SK-N-SH (cell line): ENCODE results near the gene STK32C. TPM values are rescaled to one million over a fixed set of nuclear protein-coding genes. Genes with fewer than 3 reads are reported as not detected.
A peak's percentile ranks its signal among the peaks of the same experiment; 100 is the strongest.

Experiments used
- CTCF ChIA-PET: fragments of 300-600, 350-600 bp; formaldehyde crosslinking; extraction: SDS; loops from one replicate; lab custom pipeline; 2021; lab: Yijun Ruan, JAX
- POLR2A ChIA-PET: fragments of 350-600 bp; sonication (Branson Sonifier 250); formaldehyde crosslinking; extraction: SDS; loops from one replicate; lab custom pipeline; 2020; ENCODE audit warnings: antibody characterized with exemption, inconsistent platforms; lab: Yijun Ruan, JAX
- DNase-seq: peaks from one replicate; pipeline ENCODE4 v3.0.0; 2012
- H2AFZ ChIP-seq: fragments of 200-600 bp; sonication (generic); 2 replicates; pipeline ENCODE4 v1.8.1; 2016; ENCODE audit warnings: antibody characterized with exemption, mild to moderate bottlenecking, low read depth
- H3F3A ChIP-seq: fragments of 200-600 bp; sonication (generic); replicated peaks from 2 replicates; pipeline ENCODE3; 2016; ENCODE audit warnings: antibody characterized with exemption, mild to moderate bottlenecking; ENCODE audit not compliant: insufficient read depth
- H3K27ac ChIP-seq, 2 experiments: fragments of 200-500 bp in 1 of 2; fragments of 200-600 bp in 1 of 2; sonication (Bioruptor generic) in 1 of 2; sonication (generic), shearing (Covaris generic) in 1 of 2; 2 replicates each; pipeline versions ENCODE4 v1.5.1 to v1.6.1; 2014 to 2016; ENCODE audit warnings: low read depth in 2 of 2, inconsistent platforms in 1 of 2, low read length in 1 of 2, mild to moderate bottlenecking in 1 of 2, mixed read lengths in 1 of 2
- H3K27me3 ChIP-seq: fragments of 200-600 bp; sonication (generic), shearing (Covaris generic); 2 replicates; pipeline ENCODE4 v1.6.1; 2016; ENCODE audit warnings: mixed run types; ENCODE audit not compliant: insufficient read depth
- H3K36me3 ChIP-seq, 2 experiments: fragments of 200-500 bp in 1 of 2; fragments of 200-600 bp in 1 of 2; sonication (Bioruptor generic) in 1 of 2; sonication (generic) in 1 of 2; replicated peaks in 1 of 2; 2 replicates each; pipeline versions ENCODE3 to v1.5.1; 2014 to 2016; ENCODE audit warnings: low read length in 1 of 2, mild to moderate bottlenecking in 1 of 2; ENCODE audit not compliant: insufficient read depth in 2 of 2, control insufficient read depth in 1 of 2
- H3K4me1 ChIP-seq, 2 experiments: fragments of 200-500 bp in 1 of 2; fragments of 200-600 bp in 1 of 2; sonication (Bioruptor generic) in 1 of 2; sonication (generic), shearing (Covaris generic) in 1 of 2; 2 replicates each; pipeline versions ENCODE4 v1.5.1 to v1.6.1; 2014 to 2016; ENCODE audit warnings: low read depth in 1 of 2, low read length in 1 of 2, mixed run types in 1 of 2; ENCODE audit not compliant: insufficient read depth in 2 of 2, control insufficient read depth in 1 of 2
- H3K4me2 ChIP-seq: fragments of 200-600 bp; sonication (generic), shearing (Covaris generic); 2 replicates; pipeline ENCODE4 v1.6.1; 2017; ENCODE audit warnings: mixed run types
- H3K4me3 ChIP-seq, 2 experiments: fragments of 200-500 bp in 1 of 2; fragments of 200-600 bp in 1 of 2; sonication (Bioruptor generic) in 1 of 2; sonication (generic), shearing (Covaris generic) in 1 of 2; 2 replicates each; pipeline versions ENCODE4 v1.5.1 to v1.8.1; 2014 to 2016; ENCODE audit warnings: low read depth in 2 of 2, inconsistent platforms in 1 of 2, low read length in 1 of 2, mild to moderate bottlenecking in 1 of 2, mixed read lengths in 1 of 2, moderate library complexity in 1 of 2
- H3K79me2 ChIP-seq: fragments of 200-600 bp; sonication (generic); 2 replicates; pipeline ENCODE4 v1.8.1; 2017; ENCODE audit warnings: mild to moderate bottlenecking; ENCODE audit not compliant: insufficient read depth
- H3K9ac ChIP-seq: fragments of 200-600 bp; sonication (generic); 2 replicates; pipeline ENCODE4 v1.6.1; 2017; ENCODE audit warnings: mixed run types
- H3K9me2 ChIP-seq: fragments of 200-600 bp; sonication (generic); 2 replicates; pipeline ENCODE4 v1.6.1; 2017; ENCODE audit warnings: mixed run types
- H3K9me3 ChIP-seq: fragments of 200-600 bp; sonication (generic); 2 replicates; pipeline ENCODE4 v1.6.1; 2017; ENCODE audit warnings: mixed run types, mild to moderate bottlenecking, moderate library complexity
- H4K20me1 ChIP-seq: fragments of 200-600 bp; sonication (generic); 2 replicates; pipeline ENCODE4 v1.6.1; 2017; ENCODE audit warnings: mild to moderate bottlenecking, mixed run types; ENCODE audit not compliant: insufficient read depth
- ELF1 ChIP-seq: IDR thresholded peaks from 2 replicates; pipeline ENCODE4 v1.4.0; 2012
- EP300 ChIP-seq, 2 experiments: IDR thresholded peaks; 2 replicates each; pipeline versions ENCODE4 v1.4.0 to v1.6.1; 2012; ENCODE audit warnings: borderline replicate concordance in 1 of 2, low read depth in 1 of 2, low read length in 1 of 2
- FOSL2 ChIP-seq: IDR thresholded peaks from 2 replicates; pipeline ENCODE4 v1.4.0; 2012; ENCODE audit warnings: low read depth, mild to moderate bottlenecking, moderate library complexity, borderline replicate concordance
- GABPA ChIP-seq: IDR thresholded peaks from 2 replicates; pipeline ENCODE4 v1.4.0; 2012; ENCODE audit warnings: low read depth, mild to moderate bottlenecking
- GATA2 ChIP-seq: sonication (generic); formaldehyde crosslinking; IDR thresholded peaks from 2 replicates; pipeline ENCODE4 v1.5.0; 2020; ENCODE audit warnings: mild to moderate bottlenecking, missing genetic modification reagents
- JUND ChIP-seq: IDR thresholded peaks from 2 replicates; pipeline ENCODE4 v1.4.0; 2012
- NFIC ChIP-seq: IDR thresholded peaks from 2 replicates; pipeline ENCODE4 v1.4.0; 2012; ENCODE audit warnings: borderline replicate concordance
- RFX5 ChIP-seq: IDR thresholded peaks from 2 replicates; pipeline ENCODE4 v1.6.1; 2012; ENCODE audit warnings: mild to moderate bottlenecking, improper control_type of control experiment, low read length
- TCF12 ChIP-seq: IDR thresholded peaks from 2 replicates; pipeline ENCODE4 v1.4.0; 2012
- TEAD4 ChIP-seq: IDR thresholded peaks from 2 replicates; pipeline ENCODE4 v1.4.0; 2012; ENCODE audit warnings: mild to moderate bottlenecking, borderline replicate concordance; ENCODE audit not compliant: insufficient read depth
- WGBS: methylation state at CpG from one replicate; pipeline ENCODE4 v1.1.6; 2017; ENCODE audit warnings: low lambda C conversion rate; 5-methylcytosine and 5-hydroxymethylcytosine counted together
- polyA plus RNA-seq, 3 experiments: library from polyadenylated mRNA; depleted of rRNA; stranded (reverse); fragments of >200 nt; gene quantifications; 2 replicates each; pipeline ENCODE4 v1.2.3, GENCODE V29; 2012
- TF ChIP-seq, protein P1 (sequence below): IDR thresholded peaks from 2 replicates; pipeline ENCODE4 v1.4.0; 2012; ENCODE audit warnings: low read depth
- TF ChIP-seq, protein P2 (sequence below): fragments of 150-350 bp; IDR thresholded peaks from 2 replicates; pipeline ENCODE4 v1.6.1; 2017; ENCODE audit warnings: antibody characterized with exemption, low read length, low read depth, borderline replicate concordance
- TF ChIP-seq, protein P3 (sequence below): IDR thresholded peaks from 2 replicates; pipeline ENCODE4; 2012

STK32C gene
- polyA plus RNA-seq, 1 of the 3 experiments (the other 2 are of a cell fraction): 27.8 TPM

DNA sequence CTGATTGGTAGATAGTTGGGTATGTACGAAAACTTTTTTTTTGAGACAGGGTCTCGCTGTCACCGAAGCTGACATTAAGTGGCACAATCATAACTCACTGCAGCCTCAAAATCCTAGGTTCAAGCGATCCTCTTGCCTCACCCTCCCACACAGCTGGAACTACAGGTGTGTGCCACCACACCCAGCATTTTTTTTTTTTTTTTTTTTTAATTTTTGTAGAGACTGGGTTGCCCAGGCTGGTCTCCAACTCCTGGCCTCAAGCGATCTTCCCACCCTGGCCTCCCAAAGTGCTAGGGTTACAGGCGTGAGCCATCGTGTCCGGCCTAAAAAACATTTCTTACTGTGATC is 22.7 kb upstream of the STK32C start (continued):
- TF ChIP-seq EP300 (IDR thresholded peaks at IDR 0.05; ENCODE audit: borderline replicate concordance in 1 of 2, low read depth in 1 of 2, low read length in 1 of 2) (no peak), RFX5 (no peak)

DNA sequence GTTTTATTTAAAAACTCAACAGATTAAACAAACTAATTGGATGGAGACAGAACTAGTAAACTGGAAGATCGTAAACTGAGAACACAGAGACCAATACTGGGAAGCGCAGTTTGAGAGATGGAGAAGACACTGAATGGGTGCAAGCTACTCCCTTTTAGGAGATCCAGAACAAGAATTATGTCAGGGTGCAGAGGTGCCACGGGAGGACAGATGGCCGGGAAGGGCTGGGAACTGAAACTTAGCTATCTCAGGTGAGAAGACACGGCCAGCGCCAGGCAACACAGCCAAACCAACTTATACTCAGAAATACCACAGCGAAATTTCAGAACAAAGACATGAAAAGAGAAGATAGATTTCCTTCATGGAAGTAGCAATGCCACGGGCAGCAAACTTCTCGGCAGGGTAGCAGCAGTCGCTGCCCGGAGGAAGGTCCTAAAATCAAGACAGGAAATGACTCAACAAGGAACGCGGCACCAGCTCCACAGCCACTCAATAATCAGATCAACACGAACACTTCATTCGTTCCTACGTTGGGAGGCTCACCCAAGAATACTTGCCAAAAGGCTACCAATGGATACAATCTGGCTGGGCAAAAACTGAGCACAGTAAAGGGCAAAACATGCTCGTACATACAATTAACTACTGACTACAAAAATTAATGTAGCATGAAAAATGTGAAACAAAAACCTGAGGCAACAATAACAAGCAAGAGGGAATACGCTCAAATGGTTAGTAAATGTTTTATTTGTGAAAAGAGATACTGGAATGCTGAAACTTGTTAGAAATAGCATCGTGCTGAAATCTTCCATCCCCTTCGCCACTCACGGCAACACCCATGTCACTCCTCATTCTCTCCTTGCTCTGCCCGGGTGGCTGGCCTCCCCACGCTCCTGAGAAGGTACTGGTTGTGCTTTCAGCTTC is 22.1 kb upstream of the STK32C start:
- Histone ChIP-seq H3K79me2 (peaks cover 77% of the 10 kb centered on the region), H3K9ac (peak overlapping the region; percentile 93; the same call in 1 of the 2 replicates), H3K4me3 (peak overlapping the region; percentile 81 to 91), H3K9me3 (no peaks in the 10 kb centered on the region), H3F3A (peaks cover 7% of the 10 kb centered on the region), H3K4me1 (peaks cover 0 to 30% of the 10 kb centered on the region in 2 experiments; a peak in 3 of 4 replicates), H3K27me3 (no peaks in the 10 kb centered on the region), H3K4me2 (peak overlapping the region; percentile 91), H4K20me1 (no peaks in the 10 kb centered on the region), H3K9me2 (no peaks in the 10 kb centered on the region), H3K27ac (peak overlapping the region; percentile 60 to 62), H2AFZ (peak overlapping the region; percentile 25; the same call in 1 of the 2 replicates), H3K36me3 (peaks cover 3 to 22% of the 10 kb centered on the region in 2 experiments)
- DNase-seq: no peak
- CTCF ChIA-PET: no interaction called here
- POLR2A ChIA-PET: no interaction called here
- 35% methylated on average over 23 of the region's 23 CpGs for WGBS
- TF ChIP-seq ELF1 (peak; percentile 44; the same call in 1 of the 2 replicates), FOSL2 (peak; percentile 62; the same call in 1 of the 2 replicates), TCF12 (peak; percentile 23; the same call in 1 of the 2 replicates), NFIC (no peak; the same call in 1 of the 2 replicates), TEAD4 (no peak), GABPA (peak; percentile 45; the same call in 1 of the 2 replicates), GATA2 (no peak), JUND (peak; percentile 41; the same call in 1 of the 2 replicates)
- TF ChIP-seq, protein P1, sequence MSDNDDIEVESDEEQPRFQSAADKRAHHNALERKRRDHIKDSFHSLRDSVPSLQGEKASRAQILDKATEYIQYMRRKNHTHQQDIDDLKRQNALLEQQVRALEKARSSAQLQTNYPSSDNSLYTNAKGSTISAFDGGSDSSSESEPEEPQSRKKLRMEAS: 0 out of 2 replicates have a peak, but pooled peaks have one; percentile 54
- TF ChIP-seq, protein P2, sequence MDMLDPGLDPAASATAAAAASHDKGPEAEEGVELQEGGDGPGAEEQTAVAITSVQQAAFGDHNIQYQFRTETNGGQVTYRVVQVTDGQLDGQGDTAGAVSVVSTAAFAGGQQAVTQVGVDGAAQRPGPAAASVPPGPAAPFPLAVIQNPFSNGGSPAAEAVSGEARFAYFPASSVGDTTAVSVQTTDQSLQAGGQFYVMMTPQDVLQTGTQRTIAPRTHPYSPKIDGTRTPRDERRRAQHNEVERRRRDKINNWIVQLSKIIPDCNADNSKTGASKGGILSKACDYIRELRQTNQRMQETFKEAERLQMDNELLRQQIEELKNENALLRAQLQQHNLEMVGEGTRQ: no peak
- TF ChIP-seq, protein P3, sequence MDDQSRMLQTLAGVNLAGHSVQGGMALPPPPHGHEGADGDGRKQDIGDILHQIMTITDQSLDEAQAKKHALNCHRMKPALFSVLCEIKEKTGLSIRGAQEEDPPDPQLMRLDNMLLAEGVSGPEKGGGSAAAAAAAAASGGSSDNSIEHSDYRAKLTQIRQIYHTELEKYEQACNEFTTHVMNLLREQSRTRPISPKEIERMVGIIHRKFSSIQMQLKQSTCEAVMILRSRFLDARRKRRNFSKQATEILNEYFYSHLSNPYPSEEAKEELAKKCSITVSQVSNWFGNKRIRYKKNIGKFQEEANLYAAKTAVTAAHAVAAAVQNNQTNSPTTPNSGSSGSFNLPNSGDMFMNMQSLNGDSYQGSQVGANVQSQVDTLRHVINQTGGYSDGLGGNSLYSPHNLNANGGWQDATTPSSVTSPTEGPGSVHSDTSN: peak; percentile 48
- TF ChIP-seq, all 33 proteins: peak for 7
